Measurements from ENCODE around the gene THAP11. TPM values are rescaled to one million over a fixed set of nuclear protein-coding genes. Genes with fewer than 3 reads are reported as not detected.

Gene THAP11
- total RNA-seq, 4 donors from 2014 or later: 24.7 to 44.1 (median 32.7) TPM

DNA sequence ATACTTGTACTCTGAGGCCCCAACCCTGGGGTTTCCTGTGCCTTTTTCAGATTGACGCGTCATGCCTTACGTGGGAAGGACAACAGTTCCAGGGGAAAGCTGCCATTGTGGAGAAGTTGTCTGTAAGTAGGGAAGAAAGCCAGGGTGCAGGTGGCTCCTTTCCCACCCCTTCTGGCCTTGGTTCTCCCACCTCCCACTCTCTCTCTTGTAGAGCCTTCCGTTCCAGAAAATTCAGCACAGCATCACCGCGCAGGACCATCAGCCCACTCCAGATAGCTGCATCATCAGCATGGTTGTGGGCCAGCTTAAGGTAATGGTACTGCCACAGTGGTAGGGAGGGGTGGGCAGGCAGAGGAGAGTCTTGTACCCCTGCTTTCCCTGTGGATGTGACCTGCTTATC, 26.2 kb downstream of the THAP11 start:
- Histone ChIP-seq H3K4me1 (peaks cover 0 to 12% (median 4%) of the 10 kb centered on the region in 4 donors), H3K27ac (no peak overlapping the region), H3K36me3 (peaks cover 0 to 15% (median 4%) of the 10 kb centered on the region in 4 donors), H3K4me3 (no peak overlapping the region), H3K9me3 (no peaks in the 10 kb centered on the region), H3K27me3 (no peaks in the 10 kb centered on the region)
- intact Hi-C loops (cut with DNase I; ENCODE audit: low total_unique reads): no loop called here
- DNase-seq: no peak
- 91% methylated on average over 6 of the region's 6 CpGs; no CpG with 5 or more reads in 1 of the 2 donors for WGBS, 2 donors (ENCODE audit: low coverage in 1 of 2)
- TF ChIP-seq POLR2AphosphoS5 (IDR thresholded peaks at IDR 0.05) (no peak), EP300 (IDR thresholded peaks at IDR 0.05; ENCODE audit: low read depth) (no peak), POLR2A (IDR thresholded peaks at IDR 0.05) (no peak)
- TF ChIP-seq, protein P1, sequence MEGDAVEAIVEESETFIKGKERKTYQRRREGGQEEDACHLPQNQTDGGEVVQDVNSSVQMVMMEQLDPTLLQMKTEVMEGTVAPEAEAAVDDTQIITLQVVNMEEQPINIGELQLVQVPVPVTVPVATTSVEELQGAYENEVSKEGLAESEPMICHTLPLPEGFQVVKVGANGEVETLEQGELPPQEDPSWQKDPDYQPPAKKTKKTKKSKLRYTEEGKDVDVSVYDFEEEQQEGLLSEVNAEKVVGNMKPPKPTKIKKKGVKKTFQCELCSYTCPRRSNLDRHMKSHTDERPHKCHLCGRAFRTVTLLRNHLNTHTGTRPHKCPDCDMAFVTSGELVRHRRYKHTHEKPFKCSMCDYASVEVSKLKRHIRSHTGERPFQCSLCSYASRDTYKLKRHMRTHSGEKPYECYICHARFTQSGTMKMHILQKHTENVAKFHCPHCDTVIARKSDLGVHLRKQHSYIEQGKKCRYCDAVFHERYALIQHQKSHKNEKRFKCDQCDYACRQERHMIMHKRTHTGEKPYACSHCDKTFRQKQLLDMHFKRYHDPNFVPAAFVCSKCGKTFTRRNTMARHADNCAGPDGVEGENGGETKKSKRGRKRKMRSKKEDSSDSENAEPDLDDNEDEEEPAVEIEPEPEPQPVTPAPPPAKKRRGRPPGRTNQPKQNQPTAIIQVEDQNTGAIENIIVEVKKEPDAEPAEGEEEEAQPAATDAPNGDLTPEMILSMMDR (IDR thresholded peaks at IDR 0.05): no peak
- in situ Hi-C loops (cut with MboI; ENCODE audit: low pct_ligation_motif_present in 1 of 4, low pct_unique_long_range_greater_than_20kb in 1 of 4, low sequenced_read_pairs in 3 of 4): no loop called here

DNA sequence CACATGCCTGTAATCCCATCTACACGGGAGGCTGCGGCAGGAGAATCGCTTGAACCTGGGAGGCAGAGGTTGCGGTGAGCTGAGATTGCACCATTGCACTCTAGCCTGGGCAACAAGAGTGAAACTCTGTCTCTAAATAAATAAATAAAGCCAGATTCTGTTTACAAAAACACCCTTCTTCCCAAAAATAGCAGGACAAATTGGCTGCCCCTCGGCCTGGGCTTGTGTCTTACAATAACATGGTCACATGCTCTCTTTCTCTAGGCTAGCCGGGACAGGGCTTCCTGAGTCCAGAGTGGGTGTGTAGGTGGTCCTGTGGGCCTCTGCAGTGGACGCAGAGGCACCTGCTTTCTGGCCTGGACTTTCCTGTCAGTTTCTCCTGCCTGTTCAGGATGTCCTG, 27.5 kb downstream of the THAP11 start:
- Histone ChIP-seq H3K36me3 (peaks cover 0 to 15% (median 4%) of the 10 kb centered on the region in 4 donors), H3K27ac (no peak overlapping the region), H3K27me3 (no peaks in the 10 kb centered on the region), H3K9me3 (no peaks in the 10 kb centered on the region), H3K4me3 (no peak overlapping the region), H3K4me1 (peaks cover 10 to 18% (median 15%) of the 10 kb centered on the region in 4 donors)
- intact Hi-C loops (cut with DNase I; ENCODE audit: low total_unique reads) (no loop called here), in situ Hi-C loops (cut with MboI; ENCODE audit: low pct_ligation_motif_present in 1 of 4, low pct_unique_long_range_greater_than_20kb in 1 of 4, low sequenced_read_pairs in 3 of 4) (no loop called here)
- no peak for DNase-seq
- TF ChIP-seq EP300 (IDR thresholded peaks at IDR 0.05; ENCODE audit: low read depth) (no peak), POLR2A (IDR thresholded peaks at IDR 0.05) (no peak), POLR2AphosphoS5 (IDR thresholded peaks at IDR 0.05) (no peak)
- 81% methylated on average over 7 of the region's 7 CpGs; no CpG with 5 or more reads in 1 of the 2 donors for WGBS, 2 donors (ENCODE audit: low coverage in 1 of 2)

DNA sequence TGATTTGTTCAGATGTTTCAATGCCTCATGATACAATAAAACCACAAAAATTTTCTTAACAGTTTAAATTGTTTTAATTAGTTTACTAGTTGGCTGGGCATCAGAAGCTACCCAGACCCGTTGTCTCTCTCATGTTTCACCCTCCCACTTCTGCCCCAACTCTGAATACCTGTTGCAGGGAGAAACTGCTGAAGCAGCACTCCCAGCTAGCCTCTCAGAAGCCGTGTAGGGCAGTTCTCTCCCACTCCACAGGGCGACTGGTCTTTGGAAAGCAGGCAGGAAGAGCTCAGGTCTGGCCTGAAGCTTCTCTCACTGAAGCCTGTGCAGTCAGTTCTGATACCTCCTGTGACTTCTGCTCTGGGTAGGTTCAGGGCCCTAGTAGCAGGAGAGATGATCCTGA, 29.1 kb downstream of the THAP11 start:
- no peak for TF ChIP-seq POLR2A (IDR thresholded peaks at IDR 0.05)
- no peak for TF ChIP-seq POLR2AphosphoS5 (IDR thresholded peaks at IDR 0.05)
- TF ChIP-seq, protein P1 (IDR thresholded peaks at IDR 0.05): no peak
- no peak for TF ChIP-seq EP300 (IDR thresholded peaks at IDR 0.05; ENCODE audit: low read depth)
- H3K27me3 ChIP-seq: no peaks in the 10 kb centered on the region
- 74% methylated on average over 3 of the region's 3 CpGs; no CpG with 5 or more reads in 1 of the 2 donors for WGBS, 2 donors (ENCODE audit: low coverage in 1 of 2)
- intact Hi-C loops (cut with DNase I; ENCODE audit: low total_unique reads): no loop called here
- no peaks in the 10 kb centered on the region for H3K9me3 ChIP-seq
- in situ Hi-C loops (cut with MboI; ENCODE audit: low pct_ligation_motif_present in 1 of 4, low pct_unique_long_range_greater_than_20kb in 1 of 4, low sequenced_read_pairs in 3 of 4): no loop called here
- no peak overlapping the region for H3K27ac ChIP-seq
- no peak overlapping the region for H3K4me3 ChIP-seq
- H3K4me1 ChIP-seq: peaks cover 17 to 27% (median 21%) of the 10 kb centered on the region in 4 donors
- peaks cover 0 to 14% (median 4%) of the 10 kb centered on the region in 4 donors for H3K36me3 ChIP-seq
- no peak for DNase-seq

DNA sequence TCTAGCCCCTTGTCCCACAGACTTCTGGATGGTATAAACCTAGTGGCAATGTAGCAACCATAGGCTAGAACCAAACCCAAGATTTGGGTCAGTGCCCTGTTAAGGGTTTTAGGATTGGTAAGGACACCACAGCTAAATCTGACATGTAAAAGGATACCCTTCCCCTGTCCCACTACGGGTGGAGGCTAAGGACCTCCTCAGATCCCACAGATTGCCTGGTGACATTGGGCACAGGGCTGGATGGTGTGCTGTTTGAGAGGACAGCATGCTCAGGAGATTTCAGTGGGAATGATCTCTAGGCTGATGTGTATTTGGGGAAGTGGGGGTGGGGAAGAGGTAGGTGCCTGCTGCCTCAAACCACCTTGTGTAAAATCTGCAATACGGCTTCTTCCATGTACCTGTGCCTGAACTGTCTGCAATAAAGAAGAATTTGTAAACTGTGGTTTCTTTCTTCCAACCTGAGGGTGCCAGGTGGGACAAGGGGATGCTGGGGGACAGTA, 30.1 kb downstream of the THAP11 start:
- peaks cover 17 to 27% (median 21%) of the 10 kb centered on the region in 4 donors for H3K4me1 ChIP-seq
- no peaks in the 10 kb centered on the region for H3K9me3 ChIP-seq
- DNase-seq: no peak
- peaks cover 0 to 15% (median 3%) of the 10 kb centered on the region in 4 donors for H3K36me3 ChIP-seq
- TF ChIP-seq POLR2A (IDR thresholded peaks at IDR 0.05): no peak
- TF ChIP-seq EP300 (IDR thresholded peaks at IDR 0.05; ENCODE audit: low read depth): no peak
- no peak for TF ChIP-seq POLR2AphosphoS5 (IDR thresholded peaks at IDR 0.05)
- TF ChIP-seq, protein P1 (IDR thresholded peaks at IDR 0.05): no peak
- 63% methylated on average over 2 of the region's 2 CpGs; no CpG with 5 or more reads in 1 of the 2 donors for WGBS, 2 donors (ENCODE audit: low coverage in 1 of 2)
- intact Hi-C loops (cut with DNase I; ENCODE audit: low total_unique reads) (no loop called here), in situ Hi-C loops (cut with MboI; ENCODE audit: low pct_ligation_motif_present in 1 of 4, low pct_unique_long_range_greater_than_20kb in 1 of 4, low sequenced_read_pairs in 3 of 4) (no loop called here)
- no peaks in the 10 kb centered on the region for H3K27me3 ChIP-seq
- peak overlapping the region; percentile 85 to 90 (median 88) for H3K27ac ChIP-seq
- peak overlapping the region in 3 of 4 donors; percentile 75 to 88 (median 86) for H3K4me3 ChIP-seq

Measured in transverse colon (tissue), 4 donors.